Neural cell (in vitro differentiated cells): ENCODE data around the gene ASPSCR1. TPM values are rescaled to one million over a fixed set of nuclear protein-coding genes. Genes with fewer than 3 reads are reported as not detected.

ENCODE experiments used
- H2AFZ ChIP-seq: fragments of 200-600, 300-800 bp; sonication (generic), shearing (Covaris generic); 2 replicates; pipeline ENCODE4 v1.6.0; 2014; ENCODE audit warnings: low read depth, mild to moderate bottlenecking, antibody characterized with exemption, low read length, moderate library complexity
- H3F3A ChIP-seq: fragments of 200-600 bp; shearing (Covaris generic); 2 replicates; pipeline ENCODE4 v1.6.1; 2016; ENCODE audit warnings: mild to moderate bottlenecking, moderate library complexity, mixed read lengths, antibody characterized with exemption, low read length; ENCODE audit not compliant: insufficient read depth, poor library complexity, severe bottlenecking
- H3K27ac ChIP-seq: fragments of 200-600, 300-800 bp; sonication (generic), shearing (Covaris generic); 2 replicates; pipeline ENCODE4 v1.5.1; 2014; ENCODE audit warnings: mild to moderate bottlenecking, low read length, moderate library complexity
- H3K27me3 ChIP-seq: fragments of 300-800, 200-600 bp; sonication (generic), shearing (Covaris generic); 2 replicates; pipeline ENCODE4 v1.6.0; 2014; ENCODE audit warnings: mild to moderate bottlenecking, low read depth, low read length, moderate library complexity; ENCODE audit not compliant: insufficient read depth
- H3K36me3 ChIP-seq: fragments of 300-800, 200-600 bp; sonication (generic), shearing (Covaris generic); 2 replicates; pipeline ENCODE4 v1.5.1; 2014; ENCODE audit warnings: mild to moderate bottlenecking, antibody characterized with exemption, low read length, moderate library complexity; ENCODE audit not compliant: insufficient read depth
- H3K4me2 ChIP-seq: fragments of 300-800, 200-600 bp; sonication (generic), shearing (Covaris generic); 2 replicates; pipeline ENCODE4 v1.6.0; 2014; ENCODE audit warnings: mild to moderate bottlenecking, low read length
- H3K4me3 ChIP-seq: fragments of 300-800, 200-600 bp; sonication (generic), shearing (Covaris generic); 2 replicates; pipeline ENCODE4 v1.5.1; 2014; ENCODE audit warnings: mild to moderate bottlenecking, low read length, moderate library complexity
- H3K79me2 ChIP-seq: fragments of 200-600 bp; shearing (Covaris generic); replicated peaks from 2 replicates; pipeline ENCODE4 v1.6.0; 2014; ENCODE audit warnings: mild to moderate bottlenecking, low read length, moderate library complexity; ENCODE audit not compliant: insufficient read depth
- H3K9ac ChIP-seq: fragments of 300-800, 200-600 bp; sonication (generic), shearing (Covaris generic); 2 replicates; pipeline ENCODE4 v1.6.1; 2016; ENCODE audit warnings: mild to moderate bottlenecking, low read length, mixed read lengths
- H3K9me2 ChIP-seq: fragments of 200-600 bp; shearing (Covaris generic); 2 replicates; pipeline ENCODE4 v1.6.1; 2016; ENCODE audit warnings: mild to moderate bottlenecking, low read length, mixed read lengths; ENCODE audit not compliant: insufficient read depth
- H3K9me3 ChIP-seq: fragments of 200-600, 300-800 bp; sonication (generic), shearing (Covaris generic); 2 replicates; pipeline ENCODE4 v1.6.1; 2016; ENCODE audit warnings: mild to moderate bottlenecking, mixed run types, low read length, moderate library complexity, mixed read lengths
- H4K20me1 ChIP-seq: fragments of 200-600 bp; shearing (Covaris generic); 2 replicates; pipeline ENCODE4 v1.6.1; 2016; ENCODE audit warnings: mild to moderate bottlenecking, mixed run types; ENCODE audit not compliant: insufficient read depth
- CTCF ChIP-seq: fragments of 450-650 bp; IDR thresholded peaks from 2 replicates; pipeline ENCODE4 v1.5.1; 2014; ENCODE audit warnings: antibody characterized with exemption, mild to moderate bottlenecking, moderate library complexity; ENCODE audit not compliant: poor library complexity, severe bottlenecking
- EP300 ChIP-seq: fragments of 450-650 bp; conservative IDR thresholded peaks from 2 replicates; pipeline ENCODE4 v1.6.1; 2014; ENCODE audit warnings: antibody characterized with exemption, mild to moderate bottlenecking, moderate library complexity; ENCODE audit not compliant: poor library complexity, severe bottlenecking
- EZH2 ChIP-seq: fragments of 200-600, 300-800 bp; shearing (Covaris generic), sonication (generic); IDR thresholded peaks from 2 replicates; pipeline ENCODE4 v1.6.1; 2014; ENCODE audit warnings: antibody characterized with exemption, low read length, borderline replicate concordance, mild to moderate bottlenecking; ENCODE audit not compliant: insufficient read depth, poor library complexity, severe bottlenecking
- MXI1 ChIP-seq: fragments of 450-650 bp; conservative IDR thresholded peaks from 2 replicates; pipeline ENCODE4 v1.6.1; 2014; ENCODE audit warnings: antibody characterized with exemption, mild to moderate bottlenecking; ENCODE audit not compliant: poor library complexity, severe bottlenecking
- POLR2AphosphoS5 ChIP-seq: IDR thresholded peaks from 2 replicates; pipeline ENCODE4 v1.6.1; 2012
- RAD21 ChIP-seq: fragments of 450-650 bp; conservative IDR thresholded peaks from 2 replicates; pipeline ENCODE4 v1.6.1; 2014; ENCODE audit warnings: antibody characterized with exemption, mild to moderate bottlenecking, moderate library complexity
- SMC3 ChIP-seq: fragments of 450-650 bp; conservative IDR thresholded peaks from 2 replicates; pipeline ENCODE4 v1.6.1; 2014; ENCODE audit warnings: antibody characterized with exemption, mild to moderate bottlenecking, moderate library complexity; ENCODE audit not compliant: poor library complexity
- TAF1 ChIP-seq: IDR thresholded peaks from 2 replicates; pipeline ENCODE4 v1.6.1; 2012; ENCODE audit warnings: low read depth
- polyA plus RNA-seq: library from polyadenylated mRNA; depleted of rRNA; stranded (reverse); fragments of >200 nt; gene quantifications from 2 replicates; pipeline ENCODE4 v1.2.3, GENCODE V29; 2014
- TF ChIP-seq, protein P1 (sequence below): IDR thresholded peaks from 2 replicates; pipeline ENCODE4 v1.6.1; 2012; ENCODE audit warnings: borderline replicate concordance

ASPSCR1 gene
- polyA plus RNA-seq, 1 donor from 2014 or later = 28.0 TPM

- Histone ChIP-seq H4K20me1 (no peaks in the 10 kb centered on the region), H3K27ac (no peak overlapping the region)
Observed at GRCh38 chr17:81967533-81968395, 9.7 kb upstream of the ASPSCR1 start.

DNA sequence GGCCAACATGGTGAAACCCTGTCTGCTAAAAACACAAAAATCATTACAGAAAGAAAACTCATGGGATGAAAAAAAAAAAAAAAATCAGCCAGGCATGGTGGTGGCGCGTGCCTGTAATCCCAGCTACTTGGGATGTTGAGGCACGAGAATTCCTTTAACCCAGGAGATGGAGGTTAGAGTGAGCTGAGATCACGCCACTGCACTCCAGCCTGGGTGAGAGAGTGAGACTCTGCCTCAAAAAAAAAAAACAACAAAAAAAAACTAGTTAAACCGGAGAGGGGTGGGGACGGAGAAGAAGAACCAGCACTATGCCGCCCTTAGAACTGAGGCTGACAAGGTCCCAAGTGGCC is 9.1 kb upstream of the ASPSCR1 start:
- peak overlapping the region; percentile 16 for H3K9ac ChIP-seq
- H3K36me3 ChIP-seq = no peaks in the 10 kb centered on the region
- no peaks in the 10 kb centered on the region for H3K79me2 ChIP-seq
- H4K20me1 ChIP-seq = no peaks in the 10 kb centered on the region
- H3K4me2 ChIP-seq = no peak overlapping the region
- H3K27ac ChIP-seq = no peak overlapping the region
- no peak overlapping the region for H2AFZ ChIP-seq
- H3F3A ChIP-seq = no peaks in the 10 kb centered on the region
- no peaks in the 10 kb centered on the region for H3K9me2 ChIP-seq
- H3K9me3 ChIP-seq = no peaks in the 10 kb centered on the region
- H3K27me3 ChIP-seq = peaks cover 8% of the 10 kb centered on the region
- no peak overlapping the region for H3K4me3 ChIP-seq
- TF ChIP-seq EP300 (no peak), POLR2AphosphoS5 (no peak), CTCF (no peak), SMC3 (no peak), EZH2 (no peak), TAF1 (no peak), RAD21 (no peak)
- TF ChIP-seq, protein P1, sequence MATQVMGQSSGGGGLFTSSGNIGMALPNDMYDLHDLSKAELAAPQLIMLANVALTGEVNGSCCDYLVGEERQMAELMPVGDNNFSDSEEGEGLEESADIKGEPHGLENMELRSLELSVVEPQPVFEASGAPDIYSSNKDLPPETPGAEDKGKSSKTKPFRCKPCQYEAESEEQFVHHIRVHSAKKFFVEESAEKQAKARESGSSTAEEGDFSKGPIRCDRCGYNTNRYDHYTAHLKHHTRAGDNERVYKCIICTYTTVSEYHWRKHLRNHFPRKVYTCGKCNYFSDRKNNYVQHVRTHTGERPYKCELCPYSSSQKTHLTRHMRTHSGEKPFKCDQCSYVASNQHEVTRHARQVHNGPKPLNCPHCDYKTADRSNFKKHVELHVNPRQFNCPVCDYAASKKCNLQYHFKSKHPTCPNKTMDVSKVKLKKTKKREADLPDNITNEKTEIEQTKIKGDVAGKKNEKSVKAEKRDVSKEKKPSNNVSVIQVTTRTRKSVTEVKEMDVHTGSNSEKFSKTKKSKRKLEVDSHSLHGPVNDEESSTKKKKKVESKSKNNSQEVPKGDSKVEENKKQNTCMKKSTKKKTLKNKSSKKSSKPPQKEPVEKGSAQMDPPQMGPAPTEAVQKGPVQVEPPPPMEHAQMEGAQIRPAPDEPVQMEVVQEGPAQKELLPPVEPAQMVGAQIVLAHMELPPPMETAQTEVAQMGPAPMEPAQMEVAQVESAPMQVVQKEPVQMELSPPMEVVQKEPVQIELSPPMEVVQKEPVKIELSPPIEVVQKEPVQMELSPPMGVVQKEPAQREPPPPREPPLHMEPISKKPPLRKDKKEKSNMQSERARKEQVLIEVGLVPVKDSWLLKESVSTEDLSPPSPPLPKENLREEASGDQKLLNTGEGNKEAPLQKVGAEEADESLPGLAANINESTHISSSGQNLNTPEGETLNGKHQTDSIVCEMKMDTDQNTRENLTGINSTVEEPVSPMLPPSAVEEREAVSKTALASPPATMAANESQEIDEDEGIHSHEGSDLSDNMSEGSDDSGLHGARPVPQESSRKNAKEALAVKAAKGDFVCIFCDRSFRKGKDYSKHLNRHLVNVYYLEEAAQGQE = no peak

More at GRCh38 chr17:81967533-81968395, 9.7 kb upstream of the ASPSCR1 start:
- TF ChIP-seq, protein P1 = no peak
- TF ChIP-seq CTCF (no peak), EZH2 (no peak), EP300 (no peak), SMC3 (no peak), POLR2AphosphoS5 (no peak), RAD21 (no peak), MXI1 (no peak)
- Histone ChIP-seq H3K4me3 (peak overlapping the region; percentile 43), H3F3A (no peaks in the 10 kb centered on the region), H3K27me3 (peaks cover 14% of the 10 kb centered on the region), H3K9me3 (no peaks in the 10 kb centered on the region), H3K79me2 (no peaks in the 10 kb centered on the region), H3K9me2 (no peaks in the 10 kb centered on the region), H2AFZ (no peak overlapping the region), H3K4me2 (no peak overlapping the region), H3K36me3 (no peaks in the 10 kb centered on the region), H3K9ac (peak overlapping the region; percentile 16)
